HG03039 (cell line): ENCODE measurements around the gene CASP4.
"Not testable (repeated sequence)": the region's sequence is repeated elsewhere in the genome, so short reads cannot be mapped to it uniquely, and the experiment has no call there.

Experiments
- ATAC-seq: cut with Tn5 transposase; IDR thresholded peaks from one replicate; pipeline ENCODE4 v1.9.1; 2021; ENCODE audit warnings: mild to moderate bottlenecking, moderate library complexity; ENCODE audit not compliant: unreplicated experiment

Gene CASP4

GRCh38 chr11:104957280-104957679, 11.1 kb downstream of the CASP4 start:
- no peak for ATAC-seq

GRCh38 chr11:104956528-104956927, 11.8 kb downstream of the CASP4 start:
- ATAC-seq = no peak

DNA sequence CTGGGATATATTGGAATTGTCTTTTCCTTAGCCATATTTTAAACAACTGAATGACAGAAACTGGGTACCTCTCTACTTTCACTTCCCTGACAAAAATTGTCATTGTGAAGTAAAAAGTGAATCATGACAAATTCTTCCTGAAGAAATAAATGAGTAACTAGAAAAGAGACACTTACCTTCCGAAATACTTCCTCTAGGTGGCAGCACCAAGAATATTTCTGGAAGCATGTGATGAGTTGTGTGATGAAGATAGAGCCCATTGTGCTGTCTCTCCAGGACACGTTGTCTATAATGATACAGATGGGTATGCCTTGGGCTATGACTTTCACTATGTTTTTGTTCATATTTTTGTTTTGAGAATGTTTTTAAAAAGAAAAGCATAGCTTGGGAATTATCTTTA, 21.5 kb downstream of the CASP4 start:
- ATAC-seq = peak; percentile 85

DNA sequence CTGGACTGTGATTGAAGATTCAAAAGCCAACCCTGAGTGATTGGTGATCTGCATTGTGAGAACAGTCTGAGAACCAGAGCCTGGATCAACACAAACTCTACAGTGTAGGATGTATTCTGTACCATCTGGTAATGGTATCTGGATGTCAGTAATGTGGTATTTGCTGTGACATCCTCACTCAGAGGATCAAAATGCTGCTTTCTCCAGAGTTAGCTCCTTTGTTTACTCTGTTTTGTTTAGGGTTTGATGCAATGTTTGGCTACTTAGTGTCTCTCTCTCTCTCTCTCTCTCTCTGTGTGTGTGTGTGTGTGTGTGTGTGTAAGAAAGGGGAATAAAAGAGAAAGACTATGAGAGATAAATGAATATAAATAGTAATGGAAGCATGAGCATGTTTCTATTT, 24.3 kb downstream of the CASP4 start:
- ATAC-seq = no peak

DNA sequence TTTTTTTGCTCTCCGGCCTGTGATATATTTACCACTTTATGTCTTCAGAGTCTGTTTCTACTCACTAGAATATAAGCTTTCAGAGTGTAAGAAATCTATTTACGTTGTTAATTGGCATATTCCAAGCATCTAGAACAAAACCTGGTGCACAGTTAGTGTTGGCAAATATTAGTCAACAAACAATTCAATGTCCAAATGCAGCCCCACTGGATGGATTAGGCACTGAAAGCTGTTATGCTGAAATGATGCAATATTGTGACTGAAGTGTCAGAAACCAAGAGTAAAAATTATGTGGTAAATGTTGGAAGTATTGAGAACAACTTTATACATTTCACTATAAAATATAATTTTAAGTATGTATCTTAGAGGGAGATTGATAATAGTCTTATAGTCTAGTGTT, 24.8 kb downstream of the CASP4 start:
- ATAC-seq = no peak

DNA sequence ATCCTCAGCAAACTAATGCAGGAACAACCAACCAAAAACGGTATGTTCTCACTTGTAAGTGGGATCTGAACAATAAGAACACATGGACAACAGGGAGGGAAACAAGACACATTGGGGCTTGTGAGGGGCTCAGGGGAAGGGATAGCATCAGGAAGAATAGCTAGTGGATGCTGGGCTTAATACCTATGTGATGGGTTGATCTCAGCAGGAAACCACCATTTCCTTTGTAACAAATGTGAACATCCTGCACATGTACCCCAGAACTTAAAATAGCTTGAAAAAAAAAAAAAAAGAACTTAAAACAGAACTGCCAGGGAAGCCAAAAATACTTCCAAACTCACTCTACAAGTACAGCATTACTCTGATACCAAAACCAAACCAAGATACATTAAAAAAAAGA, 33.8 kb downstream of the CASP4 start:
- ATAC-seq = no peak

GRCh38 chr11:104934073-104934472, 34.3 kb downstream of the CASP4 start:
- not testable (repeated sequence) for ATAC-seq

- no peak for ATAC-seq
Measured at GRCh38 chr11:104928811-104929210, 39.6 kb downstream of the CASP4 start.

- ATAC-seq = no peak
Measured at GRCh38 chr11:104926771-104927611, 41.4 kb downstream of the CASP4 start.

DNA sequence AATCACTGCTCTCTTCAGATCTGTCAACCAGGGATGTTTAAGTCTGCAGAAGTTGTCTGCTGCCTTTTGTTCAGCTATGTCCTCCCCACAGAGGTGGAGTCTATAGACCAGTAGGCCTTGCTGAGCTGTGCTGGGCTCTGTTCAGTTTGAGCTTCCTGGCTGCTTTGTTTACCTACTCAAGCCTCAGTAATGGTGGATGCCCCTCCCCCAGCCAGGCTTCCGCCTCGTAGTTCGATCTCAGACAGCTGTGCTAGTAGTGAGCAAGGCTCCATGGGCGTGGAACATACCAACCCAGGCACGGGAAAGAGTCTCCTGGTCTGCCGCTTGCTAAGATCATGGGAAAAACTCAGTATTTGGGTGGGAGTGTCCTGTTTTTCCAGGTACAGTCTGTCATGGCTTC, 42.5 kb downstream of the CASP4 start:
- no peak for ATAC-seq

GRCh38 chr11:104918113-104918824, 50.1 kb downstream of the CASP4 start:
- ATAC-seq = no peak

- ATAC-seq = no peak
Measured at GRCh38 chr11:104917271-104918112, 50.9 kb downstream of the CASP4 start.

DNA sequence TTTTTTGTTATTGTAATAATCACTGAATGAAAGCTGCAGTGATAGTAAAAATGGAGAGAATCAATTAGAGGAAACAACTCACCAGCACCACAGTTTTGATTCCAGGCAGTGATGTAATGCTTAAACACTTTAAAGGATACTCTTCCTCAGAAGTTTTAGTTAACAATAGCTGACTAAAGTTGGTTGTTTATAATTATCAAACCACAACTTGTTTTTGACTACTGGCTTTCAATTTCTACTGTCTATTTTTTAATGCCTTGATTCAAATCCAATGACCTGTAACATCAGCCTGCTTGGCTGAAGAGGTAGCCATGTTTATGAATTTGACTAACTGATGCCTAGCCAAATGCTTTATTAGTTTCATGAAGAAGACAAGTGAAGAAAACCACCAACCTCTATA, 51.9 kb downstream of the CASP4 start:
- no peak for ATAC-seq

DNA sequence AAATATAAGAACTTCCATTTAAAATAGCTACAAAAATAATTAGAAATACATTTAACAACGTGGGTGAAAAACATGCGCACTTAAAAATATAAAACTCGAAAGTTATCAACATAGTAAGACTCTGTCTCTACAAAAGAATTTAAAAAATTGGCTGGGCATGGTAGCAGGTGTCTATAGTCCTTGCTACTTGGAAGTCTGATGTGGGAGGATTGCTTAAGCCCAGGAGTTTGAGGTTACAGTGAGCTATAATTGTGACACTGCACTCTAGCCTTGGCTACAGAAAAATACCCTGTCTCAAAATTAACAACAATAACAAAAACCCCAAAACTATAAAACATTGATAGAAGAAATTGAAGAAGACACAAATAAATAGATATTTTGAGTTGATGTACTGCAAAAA, 56.3 kb downstream of the CASP4 start:
- ATAC-seq = no peak

DNA sequence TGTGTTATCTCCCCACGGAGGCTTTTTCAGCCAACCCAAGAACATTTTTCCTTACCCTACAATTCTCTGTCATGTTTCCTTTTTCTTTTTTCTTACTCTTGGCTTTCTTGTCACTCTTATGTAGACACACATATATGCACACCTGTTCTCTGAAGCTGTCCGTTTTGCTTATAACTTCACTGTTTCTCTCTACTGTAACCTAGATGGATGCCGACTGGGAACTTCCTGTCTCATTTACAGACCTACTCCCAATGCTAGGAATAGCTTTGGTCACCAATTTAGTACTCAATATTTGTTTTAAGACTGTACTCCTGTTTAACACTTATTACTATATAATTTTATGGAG, 60.2 kb downstream of the CASP4 start:
- no peak for ATAC-seq

DNA sequence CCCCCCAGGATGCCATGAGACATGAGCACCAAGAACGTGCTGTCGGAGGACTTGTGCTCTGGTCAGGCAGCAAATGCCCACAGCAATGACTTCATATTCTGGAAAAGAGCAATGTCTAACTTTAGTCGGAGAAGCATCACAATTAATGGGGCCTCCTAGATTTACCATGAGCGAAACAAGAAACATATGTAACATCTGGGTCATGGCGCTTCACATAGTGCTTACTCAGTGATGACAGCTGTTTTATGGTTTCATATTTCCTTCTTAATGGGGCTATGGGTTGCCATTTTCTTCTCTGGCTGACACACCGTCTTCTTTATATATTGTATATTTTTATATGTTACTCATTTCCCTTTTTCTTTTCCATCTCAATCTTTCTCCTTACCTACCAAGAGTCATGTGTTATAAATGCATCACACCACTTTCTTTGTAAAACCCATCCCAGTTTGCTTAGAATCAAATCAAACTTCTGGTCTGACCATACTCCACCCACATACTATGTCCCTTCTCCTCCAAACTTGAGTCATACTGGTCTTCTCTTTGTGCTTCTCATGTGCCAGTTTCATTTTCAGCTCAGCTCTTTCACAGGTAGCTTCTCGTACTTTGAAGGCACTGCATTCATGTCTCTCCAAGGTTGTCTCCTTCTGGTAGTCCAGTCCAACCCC, 60.7 kb downstream of the CASP4 start:
- no peak for ATAC-seq

DNA sequence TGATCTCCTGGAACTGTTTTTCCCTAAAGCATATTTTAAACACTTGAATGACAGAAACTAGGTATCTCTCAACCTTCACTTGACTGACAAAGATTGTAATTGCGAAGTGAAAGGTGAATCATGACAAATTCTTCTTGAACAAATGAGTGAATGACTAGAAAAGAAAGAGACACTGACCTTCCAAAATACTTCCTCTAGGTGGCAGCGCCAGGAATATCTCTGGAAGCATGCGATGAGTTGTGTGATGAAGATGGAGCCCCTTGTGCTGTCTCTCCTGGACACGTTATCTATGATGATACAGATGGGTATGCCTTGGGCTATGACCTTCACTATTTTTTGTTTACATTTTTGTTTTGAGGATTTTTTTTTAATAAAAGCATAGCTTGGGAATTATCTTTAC, 63.1 kb downstream of the CASP4 start:
- ATAC-seq = no peak

DNA sequence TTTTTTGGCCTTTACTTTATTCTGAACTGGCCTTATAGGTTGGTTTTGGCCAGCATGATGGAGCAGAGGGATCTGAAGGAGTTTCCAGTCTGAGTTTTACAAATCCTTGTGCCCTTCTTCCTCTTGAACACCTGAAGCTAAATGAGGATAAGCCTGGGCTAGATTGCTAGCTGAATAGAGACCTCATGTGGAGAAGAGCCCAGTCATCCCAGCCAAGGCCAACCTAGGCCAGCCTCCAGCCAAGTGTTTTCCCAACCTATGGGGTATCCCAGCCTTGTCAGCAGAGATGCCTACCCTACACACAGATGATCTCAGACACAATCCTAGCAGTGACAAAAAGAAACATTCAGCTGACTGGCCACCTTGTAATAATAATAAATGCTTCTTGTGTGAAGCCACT, 69.1 kb downstream of the CASP4 start:
- ATAC-seq = no peak

GRCh38 chr11:104898685-104899013, 69.7 kb downstream of the CASP4 start:
- ATAC-seq = no peak

- ATAC-seq = no peak
Measured at GRCh38 chr11:104897891-104898684, 70.3 kb downstream of the CASP4 start, which contains the start of gene CASP12. CASP12 (minus strand) TSS chr11:104898460.
